Right lobe of liver (tissue), 4 donors: Measurements from ENCODE around the gene GNMT.

Experiments used
- CTCF ChIP-seq, 4 donors: fragments of 200-600 bp in 3 of 4; fragments of 450-650 bp in 1 of 4; IDR thresholded peaks; one replicate each; pipeline versions ENCODE4 v1.5.1 to v1.8.0; 2016 to 2022; ENCODE audit warnings: antibody characterized with exemption in 4 of 4, mild to moderate bottlenecking in 2 of 4
- POLR2A ChIP-seq: fragments of 450-650 bp; IDR thresholded peaks from one replicate; pipeline ENCODE4 v1.6.1; 2017; ENCODE audit warnings: antibody characterized with exemption, mild to moderate bottlenecking
- donor health status: DM: no; HTN: no; CAD: no.
- donor health status: DM: no; HTN: no; CAD: no.
- donor health status: DM: no; HTN: yes; CAD: no.

- TF ChIP-seq POLR2A (no peak), CTCF (IDR thresholded peaks at IDR 0.05) (peak in 2 of 4 donors; percentile 6 to 11)
Observed at GRCh38 chr6:42963855-42964605, 3.5 kb downstream of the GNMT start.
